GM19043 (cell line): ENCODE results near the gene PARP12.

ENCODE experiments used
- ATAC-seq: cut with Tn5 transposase; IDR thresholded peaks from one replicate; pipeline ENCODE4 v1.9.1; 2021; ENCODE audit warnings: low read depth; ENCODE audit not compliant: unreplicated experiment

PARP12 gene

GRCh38 chr7:139993592-139993991 is 69.2 kb downstream of the PARP12 start:
- ATAC-seq = no peak

DNA sequence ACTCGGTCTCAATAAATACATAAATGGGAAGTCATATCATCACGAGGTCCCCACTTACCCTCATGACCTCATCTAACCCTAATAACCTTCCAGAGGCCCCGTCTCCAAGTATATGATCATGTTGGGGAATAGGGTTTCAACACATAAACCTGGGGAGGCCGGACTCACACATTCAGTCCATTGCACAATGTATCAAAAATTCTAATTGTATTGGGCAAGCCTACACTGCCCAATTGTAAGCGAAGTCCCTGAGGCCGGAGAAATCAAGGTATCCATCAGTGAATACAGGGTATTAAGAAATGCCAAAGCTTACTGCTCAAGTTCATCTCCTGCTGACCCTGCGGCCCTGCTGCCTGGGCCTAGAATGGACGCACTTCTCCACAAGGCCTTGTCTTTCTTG is 69.6 kb downstream of the PARP12 start:
- no peak for ATAC-seq

GRCh38 chr7:139992353-139993044 is 70.3 kb downstream of the PARP12 start:
- ATAC-seq = no peak

- no peak for ATAC-seq
Measured at GRCh38 chr7:139991911-139992310, 70.8 kb downstream of the PARP12 start.

GRCh38 chr7:139991269-139991666 is 71.5 kb downstream of the PARP12 start:
- no peak for ATAC-seq

GRCh38 chr7:139990571-139991268 is 72.0 kb downstream of the PARP12 start:
- no peak for ATAC-seq

GRCh38 chr7:139990142-139990535 is 72.6 kb downstream of the PARP12 start:
- no peak for ATAC-seq

GRCh38 chr7:139989366-139990141 is 73.2 kb downstream of the PARP12 start:
- no peak for ATAC-seq

GRCh38 chr7:139987691-139988516 is 74.8 kb downstream of the PARP12 start:
- ATAC-seq = no peak

DNA sequence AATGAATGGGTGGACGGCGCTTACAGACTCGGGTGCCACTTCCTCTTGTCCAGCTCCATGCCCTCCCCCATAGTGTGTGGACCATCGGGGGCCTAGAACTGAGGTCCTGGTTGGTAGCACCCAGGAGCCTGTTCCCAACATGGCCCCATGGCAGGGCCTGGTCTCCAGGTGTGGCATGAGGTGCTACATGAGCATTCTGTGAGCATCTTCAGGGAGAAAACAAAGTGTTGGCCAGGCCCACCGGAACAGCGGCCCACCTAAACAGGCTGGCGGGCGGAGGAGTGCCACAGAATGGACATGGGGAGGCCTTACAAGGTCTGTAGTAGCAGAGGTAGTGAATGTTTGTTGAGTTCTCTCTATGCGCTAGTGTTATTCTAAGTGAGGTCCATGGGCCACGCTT is 76.9 kb downstream of the PARP12 start:
- ATAC-seq = no peak

DNA sequence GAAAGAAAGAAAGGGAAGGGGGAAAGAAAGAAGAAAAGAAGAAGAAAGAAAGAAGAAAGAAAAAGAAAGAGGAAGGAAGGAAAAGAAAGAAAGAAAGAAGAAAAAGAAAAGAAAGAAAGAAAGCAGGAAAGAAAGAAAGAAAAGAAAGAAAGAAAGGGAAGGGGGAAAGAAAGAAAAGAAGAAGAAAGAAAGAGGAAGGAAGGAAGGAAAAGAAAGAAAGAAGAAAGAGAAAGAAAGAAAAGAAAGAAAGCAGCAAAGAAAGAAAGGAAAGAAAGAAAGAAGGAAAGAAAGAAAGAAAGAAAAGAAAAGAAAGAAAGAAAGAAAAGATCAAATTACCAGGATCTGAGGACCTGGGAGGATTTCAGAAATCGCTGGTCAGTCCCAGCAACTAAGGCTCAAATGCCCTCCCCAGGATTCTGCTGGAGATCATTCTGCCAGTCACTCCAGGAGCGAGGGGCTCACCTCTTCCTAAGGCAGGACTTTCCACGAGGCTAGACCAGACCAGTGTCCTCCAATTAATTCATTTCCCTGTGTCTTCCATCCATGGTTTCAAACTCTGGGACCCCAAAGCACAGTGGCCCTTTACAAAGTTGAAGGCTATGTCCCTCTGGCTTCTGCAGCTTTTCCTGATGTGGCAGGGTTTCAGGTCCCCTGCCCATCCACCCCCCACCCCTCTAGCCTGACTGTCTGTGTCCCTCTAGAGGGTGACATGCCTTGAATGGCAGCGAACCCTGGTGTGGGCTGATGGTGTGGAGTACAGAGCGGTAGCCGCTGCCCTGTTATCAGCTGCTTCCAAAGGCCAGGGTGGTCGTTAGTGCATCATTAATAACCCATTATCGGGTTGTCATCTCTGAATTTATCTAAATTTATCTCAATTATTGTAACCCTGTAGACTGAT is 77.9 kb downstream of the PARP12 start:
- no peak for ATAC-seq

DNA sequence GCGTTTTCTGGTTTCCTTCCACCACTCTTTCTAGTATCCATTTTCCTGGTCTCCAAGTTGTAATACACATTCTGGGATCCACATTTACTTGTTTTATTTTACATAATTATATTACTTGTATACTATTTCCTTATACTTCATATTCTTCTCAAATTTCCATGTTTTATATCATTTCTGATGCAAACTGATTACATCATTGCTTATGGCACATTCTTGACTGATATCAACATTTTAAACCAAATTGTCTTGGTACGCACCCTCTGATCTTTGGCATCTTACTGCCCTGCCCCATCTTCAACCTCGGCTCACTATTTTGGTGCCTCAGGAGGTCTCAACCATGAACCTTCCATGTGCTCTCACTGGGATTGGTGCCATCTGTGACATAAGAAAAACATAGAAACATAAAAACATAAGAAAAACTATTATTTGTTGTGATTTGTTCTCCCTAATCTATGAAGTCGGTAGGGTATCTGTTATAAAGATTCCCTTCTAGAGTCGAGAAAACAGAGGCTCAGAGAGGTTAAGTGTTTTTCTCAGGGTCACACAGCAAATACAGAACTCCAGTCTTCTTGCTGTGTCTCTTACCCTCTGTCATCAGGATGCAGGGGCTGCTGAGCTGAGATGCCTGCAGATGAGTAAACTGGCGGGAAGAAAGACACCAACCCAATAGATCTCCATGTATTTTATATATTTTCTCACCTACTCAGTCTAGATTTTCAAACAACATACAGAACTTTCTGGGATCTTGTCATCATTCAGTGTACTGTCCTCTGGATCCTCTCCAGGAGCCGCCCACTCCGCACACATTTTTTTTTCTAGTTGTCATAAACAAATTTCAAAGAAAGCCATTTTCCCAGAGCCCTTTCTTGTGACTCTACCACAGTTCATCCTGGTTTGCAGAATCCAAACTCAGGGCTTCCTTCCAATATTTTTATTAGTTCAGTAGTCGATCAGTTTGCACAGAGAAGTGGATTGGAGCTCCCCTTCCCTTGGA is 79.5 kb downstream of the PARP12 start:
- no peak for ATAC-seq

GRCh38 chr7:139981511-139981895 is 81.2 kb downstream of the PARP12 start:
- ATAC-seq = no peak

DNA sequence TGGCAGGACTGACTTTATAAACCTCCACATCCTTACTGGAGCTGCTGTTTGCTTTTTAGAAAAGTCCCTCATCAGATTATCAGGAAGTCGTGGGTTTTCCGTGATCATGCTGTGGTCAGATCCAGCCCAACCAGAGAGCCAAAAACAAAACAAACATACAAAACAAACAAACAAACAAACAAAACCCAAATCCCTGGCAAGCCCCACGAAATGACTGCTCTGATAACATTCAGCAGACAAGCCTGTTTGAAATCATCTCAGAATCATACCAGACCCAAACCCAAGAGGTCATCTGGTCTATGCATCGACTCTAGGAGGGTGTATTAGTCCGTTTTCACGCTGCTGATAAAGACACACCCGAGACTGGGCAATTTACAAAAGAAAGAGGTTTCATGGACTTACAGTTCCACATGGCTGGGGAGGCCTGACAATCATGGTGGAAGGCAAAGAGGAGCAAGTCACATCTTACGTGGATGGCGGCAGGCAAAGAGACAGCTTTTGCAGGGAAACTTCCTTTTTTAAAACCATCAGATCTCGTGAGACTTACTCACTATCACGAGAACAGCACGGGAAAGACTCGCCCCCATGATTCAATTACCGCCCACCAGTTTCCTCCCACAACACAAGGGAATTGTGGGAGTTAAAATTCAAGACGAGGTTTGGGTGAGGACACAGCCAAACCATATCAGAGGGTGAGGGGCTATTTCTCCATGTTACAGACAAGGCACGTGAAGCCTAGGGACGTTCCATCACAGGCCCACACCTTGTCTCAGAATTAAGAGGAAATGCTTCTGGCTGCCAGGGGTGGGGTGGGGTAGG is 85.7 kb downstream of the PARP12 start:
- ATAC-seq = no peak

GRCh38 chr7:139976055-139976837 is 86.5 kb downstream of the PARP12 start:
- ATAC-seq = no peak

GRCh38 chr7:139974179-139974811 is 88.5 kb downstream of the PARP12 start:
- no peak for ATAC-seq
